Sigmoid colon (tissue), 7 donors: Measurements from ENCODE around the gene FRY. TPM values are rescaled to one million over a fixed set of nuclear protein-coding genes. Genes with fewer than 3 reads are reported as not detected.

ENCODE experiments used
- DNase-seq: peaks from one replicate; pipeline ENCODE4 v3.0.0-alpha.2; 2019
- H3K27ac ChIP-seq, 4 donors: fragments of 200-600 bp; sonication (generic); one replicate each; pipeline ENCODE4 v1.5.1; 2016 to 2019; ENCODE audit warnings: mild to moderate bottlenecking in 1 of 4
- H3K27me3 ChIP-seq, 3 donors: fragments of 200-600 bp; sonication (generic); one replicate each; pipeline ENCODE4 v1.5.1; 2019; ENCODE audit warnings: mild to moderate bottlenecking in 1 of 3
- H3K36me3 ChIP-seq, 4 donors: fragments of 200-600 bp; sonication (generic); one replicate each; pipeline ENCODE4 v1.5.1; 2016 to 2019
- H3K4me1 ChIP-seq, 4 donors: fragments of 200-600 bp; sonication (generic); one replicate each; pipeline ENCODE4 v1.5.1; 2017 to 2019
- H3K4me3 ChIP-seq, 4 donors: fragments of 200-600 bp; sonication (generic); one replicate each; pipeline ENCODE4 v1.5.1; 2017 to 2019; ENCODE audit warnings: mild to moderate bottlenecking in 2 of 4, moderate library complexity in 1 of 4
- H3K9me3 ChIP-seq, 4 donors: fragments of 200-600 bp in 3 of 4; sonication (generic) in 3 of 4; one replicate each; pipeline versions ENCODE4 v1.5.1 to v1.6.1; 2013 to 2019
- CTCF ChIP-seq, 4 experiments: fragments of 450-650 bp in 3 of 4; fragments of 200-600 bp in 1 of 4; IDR thresholded peaks; one replicate each; pipeline ENCODE4 v1.5.1; 2016 to 2019; ENCODE audit warnings: antibody characterized with exemption in 4 of 4, mild to moderate bottlenecking in 3 of 4, moderate library complexity in 2 of 4
- EP300 ChIP-seq, 4 donors: sonication (generic); formaldehyde crosslinking; IDR thresholded peaks; one replicate each; pipeline ENCODE4 v1.6.1; 2017; ENCODE audit warnings: antibody characterized with exemption in 4 of 4
- POLR2A ChIP-seq, 2 donors: fragments of 450-650 bp; IDR thresholded peaks; one replicate each; pipeline ENCODE4 v1.6.1; 2016; ENCODE audit warnings: antibody characterized with exemption in 2 of 2, mild to moderate bottlenecking in 2 of 2, moderate library complexity in 2 of 2
- POLR2AphosphoS5 ChIP-seq, 4 donors: sonication (generic); formaldehyde crosslinking; IDR thresholded peaks; one replicate each; pipeline ENCODE4 v1.6.1; 2017; ENCODE audit warnings: antibody characterized with exemption in 4 of 4
- WGBS, 2 donors: extraction: QIAGEN DNeasy Blood & Tissue Kit; methylation state at CpG; one replicate each; pipeline ENCODE4 v1.1.7; 2013; 5-methylcytosine and 5-hydroxymethylcytosine counted together
- intact Hi-C: fragments of 100-400 bp; cut with DNase I; formaldehyde crosslinking; loops from one replicate; pipeline ENCODE4 v1.15.1; 2023
- polyA plus RNA-seq, 3 donors: library from polyadenylated mRNA; stranded (reverse); fragments of 200-250 nt; gene quantifications; one replicate each; pipeline ENCODE4 v1.2.3, GENCODE V29; 2013
- total RNA-seq, 4 donors: library from RNA; depleted of rRNA; stranded (reverse); fragments of >200 nt; gene quantifications; one replicate each; pipeline ENCODE4 v1.1.0, GENCODE V29; 2016
- donor health status: healthy with polysubstance abuse.
- donor health status: Bipolar disorder and iron deficiency.
- donor health status: healthy.

Gene FRY
- total and polyA plus RNA-seq, 7 donors: 1.4 to 118 (median 26.7) TPM

- WGBS, 2 donors: 80 to 86% methylated on average over 2 of the region's 2 CpGs
- intact Hi-C loops: loop anchor here (5.0 kb wide), 2 partner anchors 109 to 166 kb away; partner anchors contain the start of gene N4BP2L1
- Histone ChIP-seq H3K4me3 (no peak overlapping the region), H3K4me1 (peaks cover 0 to 11% (median 6%) of the 10 kb centered on the region in 4 donors), H3K36me3 (no peaks in the 10 kb centered on the region), H3K27ac (no peak overlapping the region), H3K27me3 (no peaks in the 10 kb centered on the region), H3K9me3 (no peaks in the 10 kb centered on the region)
- TF ChIP-seq POLR2A (IDR thresholded peaks at IDR 0.05): no peak
- TF ChIP-seq POLR2AphosphoS5 (IDR thresholded peaks at IDR 0.05): no peak
- no peak for DNase-seq
Measured at GRCh38 chr13:32317716-32318465, 286.3 kb downstream of the FRY start.

GRCh38 chr13:32320528-32320927 lies 289.0 kb downstream of the FRY start:
- H3K4me3 ChIP-seq: no peak overlapping the region
- DNase-seq: no peak
- no peaks in the 10 kb centered on the region for H3K27me3 ChIP-seq
- peaks cover 0 to 6% (median 0%) of the 10 kb centered on the region in 4 donors for H3K4me1 ChIP-seq
- H3K27ac ChIP-seq: no peak overlapping the region
- intact Hi-C loops: no loop called here
- no peaks in the 10 kb centered on the region for H3K9me3 ChIP-seq
- 73 to 74% methylated on average over 4 of the region's 4 CpGs for WGBS, 2 donors
- H3K36me3 ChIP-seq: no peaks in the 10 kb centered on the region
- TF ChIP-seq EP300 (IDR thresholded peaks at IDR 0.05) (no peak), POLR2AphosphoS5 (IDR thresholded peaks at IDR 0.05) (no peak), POLR2A (IDR thresholded peaks at IDR 0.05) (no peak), CTCF (IDR thresholded peaks at IDR 0.05) (no peak)

- Histone ChIP-seq H3K4me3 (no peak overlapping the region), H3K9me3 (no peaks in the 10 kb centered on the region), H3K4me1 (no peaks in the 10 kb centered on the region), H3K36me3 (no peaks in the 10 kb centered on the region), H3K27ac (no peak overlapping the region), H3K27me3 (no peaks in the 10 kb centered on the region)
- intact Hi-C loops: no loop called here
- DNase-seq: no peak
- TF ChIP-seq POLR2A (IDR thresholded peaks at IDR 0.05) (no peak), EP300 (IDR thresholded peaks at IDR 0.05) (no peak), CTCF (IDR thresholded peaks at IDR 0.05) (no peak), POLR2AphosphoS5 (IDR thresholded peaks at IDR 0.05) (no peak)
Measured at GRCh38 chr13:32323912-32324311, 292.3 kb downstream of the FRY start.

- no peaks in the 10 kb centered on the region for H3K4me1 ChIP-seq
- no peak overlapping the region for H3K27ac ChIP-seq
- H3K9me3 ChIP-seq: no peaks in the 10 kb centered on the region
- intact Hi-C loops: no loop called here
- no peak overlapping the region for H3K4me3 ChIP-seq
- no peaks in the 10 kb centered on the region for H3K36me3 ChIP-seq
- no peak for DNase-seq
- TF ChIP-seq POLR2A (IDR thresholded peaks at IDR 0.05) (no peak), CTCF (IDR thresholded peaks at IDR 0.05) (no peak), EP300 (IDR thresholded peaks at IDR 0.05) (no peak), POLR2AphosphoS5 (IDR thresholded peaks at IDR 0.05) (no peak)
- no peaks in the 10 kb centered on the region for H3K27me3 ChIP-seq
- WGBS, 2 donors: 92 to 98% methylated on average over 2 of the region's 2 CpGs
Measured at GRCh38 chr13:32330441-32330840, 298.9 kb downstream of the FRY start.

- Histone ChIP-seq H3K27me3 (no peaks in the 10 kb centered on the region), H3K4me3 (no peak overlapping the region), H3K9me3 (no peaks in the 10 kb centered on the region), H3K36me3 (no peaks in the 10 kb centered on the region), H3K27ac (no peak overlapping the region), H3K4me1 (no peaks in the 10 kb centered on the region)
- intact Hi-C loops: no loop called here
- TF ChIP-seq CTCF (IDR thresholded peaks at IDR 0.05) (no peak), EP300 (IDR thresholded peaks at IDR 0.05) (no peak), POLR2A (IDR thresholded peaks at IDR 0.05) (no peak), POLR2AphosphoS5 (IDR thresholded peaks at IDR 0.05) (no peak)
- WGBS, 2 donors: 88% methylated on average over 2 of the region's 2 CpGs
- DNase-seq: no peak
Measured at GRCh38 chr13:32334671-32335070, 303.1 kb downstream of the FRY start.
